ENCODE measurements around the gene SUCLG2.

The SUCLG2 gene

GRCh38 chr3:67463656-67464055, 190.8 kb downstream of the SUCLG2 start:
- no peak for DNase-seq

GRCh38 chr3:67462187-67462586, 192.2 kb downstream of the SUCLG2 start:
- Histone ChIP-seq H3K27ac (ENCODE audit: low read length) (no peak overlapping the region), H3K9me3 (replicated peaks; ENCODE audit: insufficient read depth, low read length) (no peaks in the 10 kb centered on the region), H3K27me3 (replicated peaks; ENCODE audit: insufficient read depth, low read length) (no peaks in the 10 kb centered on the region), H2AFZ (ENCODE audit: low read length) (no peak overlapping the region), H3K4me2 (ENCODE audit: low read depth, low read length) (no peak overlapping the region), H3K4me1 (ENCODE audit: low read length) (no peaks in the 10 kb centered on the region), H3K9ac (ENCODE audit: low read length) (no peak overlapping the region), H3K4me3 (ENCODE audit: low read length) (no peak overlapping the region), H3F3A (ENCODE audit: insufficient read depth, low read length) (no peaks in the 10 kb centered on the region), H3K79me2 (ENCODE audit: low read length) (no peaks in the 10 kb centered on the region), H3K9me2 (replicated peaks; ENCODE audit: insufficient read depth, low read length) (no peaks in the 10 kb centered on the region), H4K20me1 (ENCODE audit: insufficient read depth, low read length) (no peaks in the 10 kb centered on the region), H3K36me3 (replicated peaks; ENCODE audit: insufficient read depth, low read length) (no peaks in the 10 kb centered on the region)
- TF ChIP-seq EZH2 (optimal IDR thresholded peaks at IDR 0.05; ENCODE audit: low read depth, low read length) (no peak), EZH2phosphoT487 (IDR thresholded peaks at IDR 0.05; ENCODE audit: low read length) (no peak)
- TF ChIP-seq, protein P1, sequence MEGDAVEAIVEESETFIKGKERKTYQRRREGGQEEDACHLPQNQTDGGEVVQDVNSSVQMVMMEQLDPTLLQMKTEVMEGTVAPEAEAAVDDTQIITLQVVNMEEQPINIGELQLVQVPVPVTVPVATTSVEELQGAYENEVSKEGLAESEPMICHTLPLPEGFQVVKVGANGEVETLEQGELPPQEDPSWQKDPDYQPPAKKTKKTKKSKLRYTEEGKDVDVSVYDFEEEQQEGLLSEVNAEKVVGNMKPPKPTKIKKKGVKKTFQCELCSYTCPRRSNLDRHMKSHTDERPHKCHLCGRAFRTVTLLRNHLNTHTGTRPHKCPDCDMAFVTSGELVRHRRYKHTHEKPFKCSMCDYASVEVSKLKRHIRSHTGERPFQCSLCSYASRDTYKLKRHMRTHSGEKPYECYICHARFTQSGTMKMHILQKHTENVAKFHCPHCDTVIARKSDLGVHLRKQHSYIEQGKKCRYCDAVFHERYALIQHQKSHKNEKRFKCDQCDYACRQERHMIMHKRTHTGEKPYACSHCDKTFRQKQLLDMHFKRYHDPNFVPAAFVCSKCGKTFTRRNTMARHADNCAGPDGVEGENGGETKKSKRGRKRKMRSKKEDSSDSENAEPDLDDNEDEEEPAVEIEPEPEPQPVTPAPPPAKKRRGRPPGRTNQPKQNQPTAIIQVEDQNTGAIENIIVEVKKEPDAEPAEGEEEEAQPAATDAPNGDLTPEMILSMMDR (IDR thresholded peaks at IDR 0.05; ENCODE audit: low read length) = no peak
- no peak for DNase-seq

More at GRCh38 chr3:67463656-67464055, 190.8 kb downstream of the SUCLG2 start:
- no peaks in the 10 kb centered on the region for H3K79me2 ChIP-seq (ENCODE audit: low read length)
- TF ChIP-seq EZH2phosphoT487 (IDR thresholded peaks at IDR 0.05; ENCODE audit: low read length) (no peak), EZH2 (optimal IDR thresholded peaks at IDR 0.05; ENCODE audit: low read depth, low read length) (no peak)
- TF ChIP-seq, protein P1 (IDR thresholded peaks at IDR 0.05; ENCODE audit: low read length) = no peak
- H3K9ac ChIP-seq (ENCODE audit: low read length) = no peak overlapping the region
- no peaks in the 10 kb centered on the region for H3K9me2 ChIP-seq (replicated peaks; ENCODE audit: insufficient read depth, low read length)
- no peak overlapping the region for H3K4me2 ChIP-seq (ENCODE audit: low read depth, low read length)
- H3F3A ChIP-seq (ENCODE audit: insufficient read depth, low read length) = no peaks in the 10 kb centered on the region
- H2AFZ ChIP-seq (ENCODE audit: low read length) = no peak overlapping the region
- no peak overlapping the region for H3K27ac ChIP-seq (ENCODE audit: low read length)
- H3K36me3 ChIP-seq (replicated peaks; ENCODE audit: insufficient read depth, low read length) = no peaks in the 10 kb centered on the region
- H3K4me3 ChIP-seq (ENCODE audit: low read length) = no peak overlapping the region
- no peaks in the 10 kb centered on the region for H4K20me1 ChIP-seq (ENCODE audit: insufficient read depth, low read length)
- no peaks in the 10 kb centered on the region for H3K27me3 ChIP-seq (replicated peaks; ENCODE audit: insufficient read depth, low read length)
- no peaks in the 10 kb centered on the region for H3K9me3 ChIP-seq (replicated peaks; ENCODE audit: insufficient read depth, low read length)
- H3K4me1 ChIP-seq (ENCODE audit: low read length) = no peaks in the 10 kb centered on the region

- H3K9ac ChIP-seq (ENCODE audit: low read length) = no peak overlapping the region
- no peaks in the 10 kb centered on the region for H3K9me3 ChIP-seq (replicated peaks; ENCODE audit: insufficient read depth, low read length)
- H3K27ac ChIP-seq (ENCODE audit: low read length) = no peak overlapping the region
- no peaks in the 10 kb centered on the region for H3F3A ChIP-seq (ENCODE audit: insufficient read depth, low read length)
- no peak for DNase-seq
- no peaks in the 10 kb centered on the region for H3K27me3 ChIP-seq (replicated peaks; ENCODE audit: insufficient read depth, low read length)
- no peaks in the 10 kb centered on the region for H3K79me2 ChIP-seq (ENCODE audit: low read length)
- H3K4me3 ChIP-seq (ENCODE audit: low read length) = no peak overlapping the region
- no peaks in the 10 kb centered on the region for H3K36me3 ChIP-seq (replicated peaks; ENCODE audit: insufficient read depth, low read length)
- no peak overlapping the region for H2AFZ ChIP-seq (ENCODE audit: low read length)
- H3K4me2 ChIP-seq (ENCODE audit: low read depth, low read length) = no peak overlapping the region
- H3K4me1 ChIP-seq (ENCODE audit: low read length) = no peaks in the 10 kb centered on the region
- TF ChIP-seq, protein P1 (IDR thresholded peaks at IDR 0.05; ENCODE audit: low read length) = no peak
- TF ChIP-seq EZH2 (optimal IDR thresholded peaks at IDR 0.05; ENCODE audit: low read depth, low read length) (no peak), EZH2phosphoT487 (IDR thresholded peaks at IDR 0.05; ENCODE audit: low read length) (no peak)
- H4K20me1 ChIP-seq (ENCODE audit: insufficient read depth, low read length) = no peaks in the 10 kb centered on the region
- no peaks in the 10 kb centered on the region for H3K9me2 ChIP-seq (replicated peaks; ENCODE audit: insufficient read depth, low read length)
These were observed 192.7 kb downstream of the SUCLG2 start for GRCh38 chr3:67461667-67462142.

Measured in MM.1S (cell line).